Astrocyte of the spinal cord (primary cell): ENCODE results near the gene CCDC183.

Experiments used
- DNase-seq: peaks from one replicate; pipeline ENCODE4 v3.0.0; 2011; ENCODE audit warnings: low read depth, low spot score
- H3K4me3 ChIP-seq: 2 replicates; pipeline ENCODE4 v1.5.1; 2011; ENCODE audit warnings: low read depth, mild to moderate bottlenecking, low read length, moderate library complexity
- CTCF ChIP-seq: IDR thresholded peaks from 2 replicates; pipeline ENCODE4 v1.5.1; 2012; ENCODE audit warnings: low read depth, mild to moderate bottlenecking, low read length, inconsistent platforms
- in situ Hi-C: cut with HindIII; loops from 2 replicates; pipeline ENCODE4 v1.10.0; 2017; ENCODE audit warnings: low sequenced_read_pairs

The CCDC183 gene

GRCh38 chr9:136756134-136756438, 40.1 kb upstream of the CCDC183 start:
- in situ Hi-C loops, result no loop called here
- no peak for DNase-seq
- TF ChIP-seq CTCF, result no peak
- H3K4me3 ChIP-seq, result no peak overlapping the region

GRCh38 chr9:136756836-136757235, 39.3 kb upstream of the CCDC183 start:
- no peak overlapping the region for H3K4me3 ChIP-seq
- DNase-seq, result no peak
- no peak for TF ChIP-seq CTCF
- in situ Hi-C loops, result no loop called here

GRCh38 chr9:136757328-136757727, 38.8 kb upstream of the CCDC183 start:
- H3K4me3 ChIP-seq, result no peak overlapping the region
- in situ Hi-C loops, result no loop called here
- DNase-seq, result no peak
- no peak for TF ChIP-seq CTCF

GRCh38 chr9:136757751-136758140, 38.4 kb upstream of the CCDC183 start:
- no peak for TF ChIP-seq CTCF
- no peak for DNase-seq
- H3K4me3 ChIP-seq, result no peak overlapping the region
- in situ Hi-C loops, result no loop called here

- no peak for DNase-seq
- no peak overlapping the region for H3K4me3 ChIP-seq
- in situ Hi-C loops, result no loop called here
- TF ChIP-seq CTCF, result no peak
Observed at GRCh38 chr9:136759001-136759400, 37.1 kb upstream of the CCDC183 start.

GRCh38 chr9:136759436-136760325, 36.5 kb upstream of the CCDC183 start:
- no peak for TF ChIP-seq CTCF
- no peak for DNase-seq
- in situ Hi-C loops, result no loop called here
- no peak overlapping the region for H3K4me3 ChIP-seq
